ENCODE results near the gene COCH.

The COCH gene

DNA sequence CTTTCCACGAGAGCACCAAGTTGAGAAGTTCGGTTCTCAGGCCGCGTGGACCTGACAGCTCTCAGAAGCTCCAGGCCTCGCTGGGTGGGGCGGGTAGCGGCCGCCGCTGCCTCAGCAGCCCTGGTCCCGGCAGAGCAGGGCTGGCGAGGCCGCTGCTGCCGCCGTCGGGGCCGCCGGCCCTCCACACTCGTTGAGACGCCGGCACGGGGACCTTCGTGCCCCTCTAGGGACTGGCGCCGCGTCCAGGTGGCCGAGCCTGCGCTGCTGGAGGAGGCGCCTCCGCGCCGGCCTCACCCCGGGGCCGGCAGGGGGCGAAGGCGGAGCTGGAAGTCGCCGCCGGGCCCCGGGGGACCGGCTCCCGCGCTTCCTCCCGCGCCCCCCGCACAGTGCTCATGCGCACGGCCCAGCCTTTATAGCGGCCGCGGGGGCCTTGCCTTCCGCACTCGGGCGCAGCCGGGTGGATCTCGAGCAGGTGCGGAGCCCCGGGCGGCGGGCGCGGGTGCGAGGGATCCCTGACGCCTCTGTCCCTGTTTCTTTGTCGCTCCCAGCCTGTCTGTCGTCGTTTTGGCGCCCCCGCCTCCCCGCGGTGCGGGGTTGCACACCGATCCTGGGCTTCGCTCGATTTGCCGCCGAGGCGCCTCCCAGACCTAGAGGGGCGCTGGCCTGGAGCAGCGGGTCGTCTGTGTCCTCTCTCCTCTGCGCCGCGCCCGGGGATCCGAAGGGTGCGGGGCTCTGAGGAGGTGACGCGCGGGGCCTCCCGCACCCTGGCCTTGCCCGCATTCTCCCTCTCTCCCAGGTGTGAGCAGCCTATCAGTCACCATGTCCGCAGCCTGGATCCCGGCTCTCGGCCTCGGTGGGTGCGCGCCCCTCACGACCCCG is at the start of gene COCH:
Gene COCH (plus strand): TSS at position 440 of the 879 bp plus-strand sequence. CDS start 380 bp downstream, at position 820.
- peak; percentile 11 to 24 for DNase-seq

- no peak for DNase-seq
These were observed 48.3 kb upstream of the COCH start for GRCh38 chr14:30826070-30826469.

DNA sequence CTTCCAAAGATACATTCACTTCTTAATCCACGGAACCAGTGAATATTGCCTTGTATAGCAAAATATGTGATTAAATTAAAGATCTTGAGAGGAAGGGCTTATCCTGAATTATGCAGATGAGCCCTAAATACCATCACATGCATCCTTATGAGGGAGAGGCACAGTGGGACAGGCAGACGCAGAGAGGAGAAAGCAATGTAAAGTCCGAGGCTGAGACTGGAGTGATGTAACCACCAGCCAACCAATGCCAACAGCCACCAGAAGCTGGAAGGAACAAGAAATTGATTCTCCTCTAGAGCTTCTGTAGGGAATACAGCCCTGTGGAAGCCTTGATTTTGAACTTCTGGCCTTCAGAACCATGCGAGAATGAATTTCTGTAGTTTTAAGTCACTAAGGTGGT is 44.5 kb upstream of the COCH start:
- no peak for DNase-seq

GRCh38 chr14:30834353-30834752 is 40.0 kb upstream of the COCH start:
- DNase-seq: no peak

DNA sequence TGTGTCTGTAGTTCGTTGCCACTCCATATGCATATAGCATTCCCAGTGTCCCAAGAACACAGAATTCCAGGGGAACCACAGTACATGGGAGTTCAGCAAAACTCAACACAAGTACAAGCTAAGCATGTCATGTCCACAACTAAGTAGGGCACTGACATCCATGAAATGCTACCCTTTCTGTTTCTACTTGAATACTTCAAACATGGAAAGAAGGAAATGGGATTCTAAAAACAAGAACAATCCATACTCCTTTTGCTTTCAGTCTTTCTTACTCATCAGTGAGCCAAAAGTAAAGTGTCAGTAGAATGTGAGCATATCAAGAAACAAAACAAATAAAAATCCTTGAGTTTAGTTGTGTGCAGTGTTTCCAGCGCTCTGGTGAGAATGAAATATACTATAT is 36.0 kb upstream of the COCH start:
- DNase-seq: no peak

- DNase-seq: no peak
These were observed 34.1 kb upstream of the COCH start for GRCh38 chr14:30840086-30840779.

DNA sequence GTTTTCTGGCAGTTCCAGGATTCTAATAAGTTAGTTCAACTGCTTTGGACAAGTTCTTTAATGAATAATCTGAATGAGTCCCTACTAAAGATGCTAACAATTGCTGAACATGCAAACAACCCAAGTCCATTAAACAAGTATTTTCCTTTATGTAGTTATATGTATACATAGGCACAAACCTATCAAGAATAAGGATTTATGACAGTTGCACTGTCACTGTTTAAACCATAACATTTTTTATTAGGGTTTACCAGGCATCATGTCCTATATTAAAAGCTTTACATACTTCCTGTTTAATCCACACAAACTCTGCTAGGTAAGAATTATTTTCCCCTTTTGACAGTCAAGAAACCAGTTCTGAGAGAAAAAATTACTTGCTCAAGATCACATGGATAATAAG is 31.9 kb upstream of the COCH start:
- no peak for DNase-seq

- DNase-seq: no peak
These were observed 25.7 kb upstream of the COCH start for GRCh38 chr14:30848449-30849240.

- no peak for DNase-seq
These were observed 25.0 kb upstream of the COCH start for GRCh38 chr14:30849354-30849753.

DNA sequence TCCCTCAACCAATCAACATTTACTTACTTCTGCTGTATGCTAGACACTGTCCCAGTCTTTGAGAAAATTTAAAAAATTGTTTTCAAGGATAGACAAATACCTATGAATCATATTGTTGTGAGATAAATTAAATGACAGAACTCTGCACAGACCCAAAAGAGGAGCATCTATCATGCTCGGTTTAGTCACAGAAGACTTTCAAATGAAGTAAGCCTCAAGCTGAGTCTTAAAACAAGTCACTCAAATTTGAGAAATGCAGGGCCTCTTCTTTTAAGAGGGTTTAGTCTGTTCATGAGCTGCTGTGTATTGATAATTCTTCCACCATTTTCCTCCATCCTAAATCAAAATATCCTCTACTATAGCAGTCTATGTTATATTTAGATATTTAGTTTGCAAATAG is 24.4 kb upstream of the COCH start:
- DNase-seq: no peak

DNA sequence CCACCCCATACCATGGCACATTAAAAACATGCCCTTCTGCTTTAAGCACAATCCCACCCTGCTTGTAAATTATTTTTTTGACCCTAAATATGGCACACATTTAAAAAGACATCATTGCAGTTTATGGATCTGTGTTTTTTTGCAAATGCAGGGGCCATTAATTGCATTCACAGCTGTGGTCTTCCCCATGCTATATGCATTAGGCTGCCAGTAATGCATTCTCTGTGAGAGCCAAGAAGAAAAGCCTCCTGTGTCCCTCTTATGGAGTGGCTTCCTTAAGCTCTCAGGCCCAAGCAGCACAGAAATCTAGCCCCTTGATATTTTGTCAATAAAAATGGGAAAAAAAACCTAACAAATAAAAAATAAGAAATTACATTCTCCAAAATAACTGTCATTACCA is 20.4 kb upstream of the COCH start:
- no peak for DNase-seq

GRCh38 chr14:30854492-30854891 is 19.9 kb upstream of the COCH start:
- DNase-seq: no peak

DNA sequence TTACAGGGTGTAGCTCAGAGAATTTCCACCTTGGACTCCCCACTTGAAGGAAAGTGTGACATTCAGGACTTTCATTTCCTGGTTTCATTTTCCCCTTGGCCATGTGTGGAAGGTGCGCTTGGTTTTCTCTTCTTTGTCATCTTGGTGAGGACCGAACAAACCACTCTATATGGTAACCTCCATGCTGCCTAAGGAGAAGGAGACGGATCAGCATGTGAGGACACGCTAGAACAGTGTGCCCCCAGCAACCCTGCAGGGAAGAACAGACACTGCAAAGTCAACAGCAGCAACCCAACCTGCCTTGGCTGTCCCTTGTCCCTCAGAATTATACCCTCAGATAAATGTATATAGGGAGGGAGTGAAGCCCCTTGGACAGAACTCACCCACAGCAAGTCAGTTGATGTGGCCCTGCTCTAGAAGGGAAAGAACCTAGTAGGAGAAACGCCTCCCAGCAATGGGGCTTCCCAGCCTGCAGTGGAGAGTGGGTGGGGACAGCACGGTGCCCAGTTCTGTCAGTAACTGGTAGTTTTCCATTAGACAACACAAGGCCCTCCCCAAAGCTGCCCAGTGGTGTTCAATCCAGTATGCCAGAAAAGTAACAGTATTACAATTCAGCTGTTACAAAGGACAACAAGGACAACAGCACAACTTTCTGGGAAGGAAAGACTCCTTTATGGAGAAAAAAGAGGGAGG is 18.9 kb upstream of the COCH start:
- DNase-seq: no peak

DNA sequence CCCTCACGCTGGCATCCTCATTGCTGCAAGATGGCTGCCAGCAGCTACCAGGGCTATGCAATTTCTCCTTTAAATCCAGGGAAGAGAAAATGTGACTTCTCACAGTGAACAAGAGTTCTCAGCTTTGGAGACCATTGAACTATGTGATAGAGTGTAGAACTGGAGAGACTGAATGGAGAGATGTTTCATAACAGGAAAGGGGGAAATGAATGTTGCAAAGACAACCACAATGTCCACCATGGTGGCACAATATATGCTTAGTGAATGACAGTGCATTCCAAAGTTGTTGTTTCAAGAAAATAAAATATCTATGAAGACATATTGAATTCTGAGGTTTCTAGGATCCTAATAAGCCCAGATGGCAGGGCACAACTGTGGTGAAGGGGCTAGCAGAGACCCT is 13.2 kb upstream of the COCH start:
- no peak for DNase-seq

DNA sequence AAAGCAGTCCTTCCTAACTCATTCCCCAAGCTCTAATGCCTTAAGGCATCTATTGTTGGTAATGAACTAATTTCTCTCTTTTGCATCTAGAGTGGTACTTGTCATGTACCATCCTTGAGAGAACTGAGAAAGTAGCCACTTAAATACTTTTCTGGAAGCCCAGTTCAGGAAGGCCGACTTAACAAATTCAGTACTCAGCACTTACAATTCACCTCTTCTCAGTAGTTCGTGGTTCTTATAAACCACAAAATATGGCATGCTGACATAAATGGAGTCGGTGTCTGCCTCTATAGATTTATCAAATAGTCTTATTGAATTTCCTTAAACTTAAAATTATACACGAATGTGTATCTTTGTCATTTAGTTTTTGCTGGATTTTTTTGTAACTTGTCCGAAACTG is 9.4 kb upstream of the COCH start:
- peak; percentile 31 to 55 for DNase-seq

GRCh38 chr14:30868736-30869135 is 5.6 kb upstream of the COCH start:
- no peak for DNase-seq

GRCh38 chr14:30869551-30870155 is 4.7 kb upstream of the COCH start:
- no peak for DNase-seq

DNA sequence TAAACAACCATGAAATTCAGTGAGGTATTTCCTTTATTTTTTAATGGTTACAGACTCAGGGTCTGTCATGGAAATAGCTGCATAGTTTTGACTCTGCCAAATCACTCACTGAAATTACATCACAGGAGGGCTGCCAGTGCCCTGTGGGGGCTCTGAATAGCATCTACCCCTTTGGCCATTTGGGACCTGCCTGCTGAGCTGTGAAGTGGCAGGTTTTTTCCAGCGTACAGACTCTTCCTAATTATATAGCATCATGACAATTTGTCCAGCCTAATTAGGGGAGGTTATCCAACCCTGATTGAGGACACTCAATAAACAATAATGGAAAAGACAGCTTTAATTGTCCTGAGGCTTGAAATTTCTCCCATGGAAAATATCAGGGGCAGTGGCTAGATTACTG is 1.8 kb upstream of the COCH start:
- no peak for DNase-seq

DNA sequence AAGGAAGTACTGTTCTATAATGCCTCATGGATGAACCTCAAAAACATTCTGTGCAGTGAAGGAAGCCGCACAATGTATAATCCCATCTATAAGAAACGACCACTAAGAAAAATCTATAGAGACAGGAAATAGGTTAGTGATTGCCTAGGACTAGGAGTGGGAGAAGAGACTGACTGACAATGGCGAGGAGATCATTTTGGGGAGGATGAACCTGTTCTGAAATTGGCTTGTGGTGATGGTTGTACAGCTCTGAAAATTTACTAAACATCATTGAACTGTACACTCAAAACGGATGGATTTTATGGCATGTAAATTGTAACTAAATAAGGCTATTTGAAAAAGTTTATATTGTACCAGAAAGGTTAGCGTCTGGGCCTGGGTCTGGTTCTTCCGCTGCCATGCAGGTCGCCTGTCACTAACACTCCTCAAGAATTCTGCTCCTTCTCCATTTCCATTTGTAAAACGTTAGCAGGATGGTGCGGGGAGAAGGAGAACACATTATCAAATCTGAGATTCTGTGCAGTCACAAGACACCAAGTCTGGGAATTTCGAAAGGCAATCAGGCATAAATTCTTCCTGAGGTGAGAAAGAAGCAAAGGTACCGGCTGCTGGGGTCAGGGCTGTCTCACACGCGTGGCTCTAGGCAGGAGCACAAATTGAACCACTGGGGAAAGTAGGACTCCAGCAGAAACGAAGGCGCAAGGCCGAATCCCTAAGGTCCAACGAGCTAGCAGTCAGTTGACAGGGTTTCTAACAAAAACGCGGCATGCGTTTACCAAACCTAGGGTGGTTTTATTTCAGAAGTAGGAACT is 845 bp upstream of the COCH start:
- no peak for DNase-seq

- no peak for DNase-seq
These were observed 834 bp downstream of the COCH start for GRCh38 chr14:30874999-30875787.

DNA sequence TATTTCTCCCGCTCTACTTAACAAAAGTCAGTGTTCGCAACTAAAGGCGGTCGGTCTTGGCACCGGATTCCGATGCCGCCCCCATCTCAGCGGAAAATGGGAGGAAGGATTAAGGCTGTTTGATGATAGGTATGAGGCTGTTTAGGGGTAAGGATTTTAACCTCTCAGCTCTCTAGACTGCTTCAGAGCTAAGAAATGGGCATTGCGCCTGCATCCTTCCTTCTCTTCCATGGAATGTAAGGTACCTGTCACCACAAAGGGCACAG is 1.4 kb downstream of the COCH start:
- no peak for DNase-seq
